HL-60 (cell line): ENCODE measurements around the gene PRSS8.
A peak's percentile ranks its signal among the peaks of the same experiment; 100 is the strongest.

Experiments used
- DNase-seq, 2 experiments: peaks; one replicate each; pipeline ENCODE4 v3.0.0-alpha.2; 2010 to 2020; ENCODE audit warnings: low read depth in 1 of 2, low spot score in 1 of 2
- H3K27ac ChIP-seq: fragments of 250-450 bp; sonication (Bioruptor Pico); replicated peaks from 2 replicates; pipeline ENCODE4 v1.5.1; 2020; ENCODE audit warnings: mild to moderate bottlenecking, moderate library complexity
- H3K27me3 ChIP-seq: fragments of 250-450 bp; sonication (Bioruptor Pico); 2 replicates; pipeline ENCODE4 v1.5.1; 2021; ENCODE audit warnings: mild to moderate bottlenecking, moderate library complexity; ENCODE audit not compliant: insufficient read depth, poor library complexity, severe bottlenecking
- H3K4me3 ChIP-seq: replicated peaks from 2 replicates; pipeline ENCODE4 v1.5.1; 2011; ENCODE audit warnings: mild to moderate bottlenecking, control low read depth, low read length; ENCODE audit not compliant: insufficient read depth
- CTCF ChIP-seq: IDR thresholded peaks from one replicate; pipeline ENCODE4 v1.5.1; 2011; ENCODE audit warnings: low read length, control low read depth, inconsistent platforms; ENCODE audit not compliant: insufficient read depth
- GABPA ChIP-seq: IDR thresholded peaks from 2 replicates; pipeline ENCODE4 v1.6.1; 2012; ENCODE audit warnings: low read depth
- POLR2AphosphoS5 ChIP-seq: IDR thresholded peaks from 2 replicates; pipeline ENCODE4 v1.6.1; 2012; ENCODE audit warnings: low read depth
- REST ChIP-seq: IDR thresholded peaks from 2 replicates; pipeline ENCODE4 v1.6.1; 2012; ENCODE audit warnings: low read depth; ENCODE audit not compliant: insufficient replicate concordance
- SPI1 ChIP-seq: IDR thresholded peaks from 2 replicates; pipeline ENCODE4 v1.6.1; 2012; ENCODE audit warnings: low read depth, mild to moderate bottlenecking, borderline replicate concordance
- long read RNA-seq: library from polyadenylated mRNA; unstranded; transcript quantifications from one replicate; pipeline ENCODE4 v2.0.0, GENCODE V29; 2020

PRSS8 gene
- long read RNA-seq, partial matches to known transcripts, result 1 of 1 reads
- long read RNA-seq, other reads (novel, unspliced or antisense), result 0 of 1 reads

- TF ChIP-seq GABPA (no peak), CTCF (no peak), REST (no peak), SPI1 (no peak), POLR2AphosphoS5 (no peak)
- H3K4me3 ChIP-seq, result no peak within 1 kb of the TSS
- peak within 1 kb of the TSS; percentile 34 for H3K27ac ChIP-seq
- no peaks in the 10 kb centered on the region for H3K27me3 ChIP-seq
- DNase-seq, result no peak
Measured at GRCh38 chr16:31135535-31136286, at the start of gene PRSS8. Gene PRSS8, minus strand, starts transcription at chr16:31135727. Its CDS starts 229 bp downstream, at chr16:31135498.

GRCh38 chr16:31184888-31185287 lies 49.4 kb upstream of the PRSS8 start:
- Histone ChIP-seq H3K4me3 (no peak overlapping the region), H3K27ac (no peak overlapping the region), H3K27me3 (no peaks in the 10 kb centered on the region)
- DNase-seq, result peak in 1 of 2 experiments; percentile 41
- no peak for TF ChIP-seq GABPA
- TF ChIP-seq POLR2AphosphoS5, result peak; percentile 40; the same call in 1 of the 2 replicates
- no peak for TF ChIP-seq SPI1
- TF ChIP-seq REST, result no peak

GRCh38 chr16:31183432-31184428 lies 48.2 kb upstream of the PRSS8 start:
- Histone ChIP-seq H3K27ac (peak overlapping the region; percentile 36; the same call in 1 of the 2 replicates), H3K4me3 (peak overlapping the region; percentile 74), H3K27me3 (no peaks in the 10 kb centered on the region)
- TF ChIP-seq SPI1 (no peak), GABPA (no peak), POLR2AphosphoS5 (peak; percentile 20; the same call in 1 of the 2 replicates), REST (peak; percentile 46)
- DNase-seq, result peak in 1 of 2 experiments; percentile 58
